Gastrocnemius medialis (tissue), 4 donors: ENCODE results near the gene NKX1-2.

ENCODE experiments used
- POLR2A ChIP-seq, 2 donors: fragments of 450-650 bp; IDR thresholded peaks; one replicate each; pipeline ENCODE4 v1.6.1; 2017; ENCODE audit warnings: antibody characterized with exemption in 2 of 2, mild to moderate bottlenecking in 2 of 2, moderate library complexity in 2 of 2
- TF ChIP-seq, protein P1 (sequence below), 5 experiments: fragments of 450-650 bp in 3 of 5; fragments of 200-600 bp in 2 of 5; sonication (generic) in 2 of 5; IDR thresholded peaks in 4 of 5; conservative IDR thresholded peaks in 1 of 5; 1 replicate in 4 of 5; 2 replicates in 1 of 5; pipeline ENCODE4 v1.5.1; 2016 to 2019; ENCODE audit warnings: antibody characterized with exemption in 5 of 5, mild to moderate bottlenecking in 3 of 5, moderate library complexity in 3 of 5

DNA sequence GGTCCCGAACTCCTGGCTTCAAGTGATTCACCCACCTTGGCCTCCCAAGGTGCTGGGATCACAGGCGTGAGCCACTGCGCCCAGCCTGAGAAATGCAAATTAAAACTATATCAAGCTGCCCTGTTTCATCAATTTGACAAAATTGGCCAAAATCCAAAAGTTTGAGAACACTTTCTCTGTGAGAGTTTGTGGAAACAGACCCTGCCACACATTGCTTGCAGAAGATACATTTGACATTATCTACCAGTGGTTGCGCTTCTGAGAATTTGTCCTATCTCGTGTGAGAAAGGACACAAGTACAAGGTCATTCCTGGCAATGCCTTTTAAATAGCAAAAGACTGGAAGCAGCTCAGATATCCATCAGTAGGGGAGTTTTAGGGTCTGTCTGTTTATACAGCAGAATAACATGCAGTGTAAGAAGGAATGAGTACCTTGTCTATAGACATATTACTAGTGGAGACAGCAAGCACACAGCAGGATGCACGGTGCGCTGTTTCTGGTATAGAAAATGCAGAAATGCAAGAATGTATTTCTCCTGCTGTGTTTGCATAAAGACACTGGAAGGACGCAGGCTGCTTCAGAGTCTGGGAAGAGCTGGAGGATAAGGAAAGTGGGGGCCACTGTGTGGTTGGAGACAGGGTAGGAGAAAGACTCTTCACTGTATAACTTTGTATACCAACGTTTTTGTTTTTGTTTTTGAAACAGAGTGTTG is 16.1 kb upstream of the NKX1-2 start:
- TF ChIP-seq, protein P1, sequence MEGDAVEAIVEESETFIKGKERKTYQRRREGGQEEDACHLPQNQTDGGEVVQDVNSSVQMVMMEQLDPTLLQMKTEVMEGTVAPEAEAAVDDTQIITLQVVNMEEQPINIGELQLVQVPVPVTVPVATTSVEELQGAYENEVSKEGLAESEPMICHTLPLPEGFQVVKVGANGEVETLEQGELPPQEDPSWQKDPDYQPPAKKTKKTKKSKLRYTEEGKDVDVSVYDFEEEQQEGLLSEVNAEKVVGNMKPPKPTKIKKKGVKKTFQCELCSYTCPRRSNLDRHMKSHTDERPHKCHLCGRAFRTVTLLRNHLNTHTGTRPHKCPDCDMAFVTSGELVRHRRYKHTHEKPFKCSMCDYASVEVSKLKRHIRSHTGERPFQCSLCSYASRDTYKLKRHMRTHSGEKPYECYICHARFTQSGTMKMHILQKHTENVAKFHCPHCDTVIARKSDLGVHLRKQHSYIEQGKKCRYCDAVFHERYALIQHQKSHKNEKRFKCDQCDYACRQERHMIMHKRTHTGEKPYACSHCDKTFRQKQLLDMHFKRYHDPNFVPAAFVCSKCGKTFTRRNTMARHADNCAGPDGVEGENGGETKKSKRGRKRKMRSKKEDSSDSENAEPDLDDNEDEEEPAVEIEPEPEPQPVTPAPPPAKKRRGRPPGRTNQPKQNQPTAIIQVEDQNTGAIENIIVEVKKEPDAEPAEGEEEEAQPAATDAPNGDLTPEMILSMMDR (IDR thresholded peaks at IDR 0.05 in 4 of 5, conservative IDR thresholded peaks at IDR 0.05 in 1 of 5), result no peak
- TF ChIP-seq POLR2A (IDR thresholded peaks at IDR 0.05), result no peak
